HEK293 (cell line): ENCODE measurements around the gene SCFD2.

Source experiments
- CTCF ChIA-PET: fragments of 350-600 bp; formaldehyde crosslinking; extraction: SDS; loops from one replicate; lab custom pipeline; 2021; ENCODE audit warnings: antibody characterized with exemption; lab: Yijun Ruan, JAX
- POLR2A ChIA-PET: fragments of 300-600 bp; formaldehyde crosslinking; extraction: SDS; loops from one replicate; lab custom pipeline; 2020; ENCODE audit warnings: antibody characterized with exemption, inconsistent platforms; lab: Yijun Ruan, JAX
- H3K27ac ChIP-seq: fragments of 200-500 bp; sonication (Bioruptor generic); 2 replicates; pipeline ENCODE4 v1.5.1; 2014; ENCODE audit warnings: low read depth, low read length, control low read depth, inconsistent platforms; ENCODE audit errors: extremely low read depth
- H3K36me3 ChIP-seq, 2 experiments: fragments of 200-500 bp in 1 of 2; sonication (Bioruptor generic) in 1 of 2; 1 replicate in 1 of 2; 2 replicates in 1 of 2; pipeline ENCODE4 v1.5.1; 2014 to 2017; ENCODE audit warnings: inconsistent platforms in 2 of 2, low read length in 2 of 2; ENCODE audit not compliant: control insufficient read depth in 2 of 2, insufficient read depth in 1 of 2
- H3K4me1 ChIP-seq: fragments of 200-500 bp; sonication (Bioruptor generic); 2 replicates; pipeline ENCODE4 v1.5.1; 2014; ENCODE audit warnings: mild to moderate bottlenecking, low read length, inconsistent platforms; ENCODE audit not compliant: control insufficient read depth, insufficient read depth
- H3K4me3 ChIP-seq: 2 replicates; pipeline ENCODE4 v1.5.1; 2011; ENCODE audit warnings: low read depth, mild to moderate bottlenecking, control low read depth, low read length, moderate library complexity
- H3K9me3 ChIP-seq: fragments of 200-500 bp; sonication (Bioruptor generic); 2 replicates; pipeline ENCODE4 v1.5.1; 2014; ENCODE audit warnings: low read depth, low read length, inconsistent platforms; ENCODE audit not compliant: control insufficient read depth, insufficient read depth
- MEIS1 ChIP-seq: sonication (generic); formaldehyde crosslinking; IDR thresholded peaks from 2 replicates; pipeline ENCODE4 v1.8.1; 2022; ENCODE audit warnings: missing genetic modification reagents, mild to moderate bottlenecking, borderline replicate concordance
- OVOL3 ChIP-seq: fragments of 450-650 bp; formaldehyde crosslinking; IDR thresholded peaks from 2 replicates; pipeline ENCODE4 v1.5.1; 2016; ENCODE audit warnings: missing biosample characterization, missing genetic modification characterization
- PRDM4 ChIP-seq: fragments of 450-650 bp; formaldehyde crosslinking; IDR thresholded peaks from 2 replicates; pipeline ENCODE4 v1.5.1; 2017; ENCODE audit warnings: missing biosample characterization, missing genetic modification characterization
- REPIN1 ChIP-seq: fragments of 450-650 bp; formaldehyde crosslinking; IDR thresholded peaks from 2 replicates; pipeline ENCODE4 v1.5.1; 2017; ENCODE audit warnings: missing biosample characterization, missing genetic modification characterization, low read depth
- ZBTB17 ChIP-seq: fragments of 450-650 bp; formaldehyde crosslinking; IDR thresholded peaks from 2 replicates; pipeline ENCODE4 v1.5.1; 2016; ENCODE audit warnings: missing biosample characterization, missing genetic modification characterization
- ZBTB7A ChIP-seq: fragments of 450-650 bp; formaldehyde crosslinking; IDR thresholded peaks from 2 replicates; pipeline ENCODE4 v1.5.1; 2016; ENCODE audit warnings: low read depth, missing biosample characterization, missing genetic modification characterization
- ZEB2 ChIP-seq: fragments of 450-650 bp; formaldehyde crosslinking; IDR thresholded peaks from 2 replicates; pipeline ENCODE4 v1.5.1; 2016; ENCODE audit warnings: missing biosample characterization, missing genetic modification characterization
- ZNF10 ChIP-seq: fragments of 450-650 bp; formaldehyde crosslinking; IDR thresholded peaks from 2 replicates; pipeline ENCODE4 v1.5.1; 2017; ENCODE audit warnings: missing biosample characterization, missing genetic modification characterization
- ZNF16 ChIP-seq: fragments of 450-650 bp; formaldehyde crosslinking; IDR thresholded peaks from 2 replicates; pipeline ENCODE4 v1.5.1; 2016; ENCODE audit warnings: low read depth, missing biosample characterization, missing genetic modification characterization
- ZNF26 ChIP-seq: fragments of 450-650 bp; formaldehyde crosslinking; IDR thresholded peaks from 2 replicates; pipeline ENCODE4 v1.5.1; 2016; ENCODE audit warnings: missing biosample characterization, missing genetic modification characterization
- ZNF335 ChIP-seq: fragments of 450-650 bp; formaldehyde crosslinking; conservative IDR thresholded peaks from 2 replicates; pipeline ENCODE4 v1.5.1; 2016; ENCODE audit warnings: missing biosample characterization, missing genetic modification characterization
- ZNF398 ChIP-seq: fragments of 450-650 bp; formaldehyde crosslinking; IDR thresholded peaks from 2 replicates; pipeline ENCODE4 v1.5.1; 2017; ENCODE audit warnings: missing biosample characterization, missing genetic modification characterization
- ZNF529 ChIP-seq: fragments of 450-650 bp; formaldehyde crosslinking; IDR thresholded peaks from 2 replicates; pipeline ENCODE4 v1.5.1; 2017; ENCODE audit warnings: missing genetic modification characterization, missing biosample characterization; ENCODE audit not compliant: insufficient replicate concordance
- ZNF585B ChIP-seq: fragments of 450-650 bp; formaldehyde crosslinking; IDR thresholded peaks from 2 replicates; pipeline ENCODE4 v1.5.1; 2016; ENCODE audit warnings: missing biosample characterization, missing genetic modification characterization
- ZNF621 ChIP-seq: fragments of 450-650 bp; formaldehyde crosslinking; IDR thresholded peaks from 2 replicates; pipeline ENCODE4 v1.5.1; 2017; ENCODE audit warnings: missing biosample characterization, missing genetic modification characterization
- ZNF660 ChIP-seq: fragments of 450-650 bp; IDR thresholded peaks from 2 replicates; pipeline ENCODE4 v1.5.1; 2018; ENCODE audit warnings: missing biosample characterization, mild to moderate bottlenecking, missing genetic modification characterization
- ZNF692 ChIP-seq: fragments of 450-650 bp; formaldehyde crosslinking; IDR thresholded peaks from 2 replicates; pipeline ENCODE4 v1.5.1; 2016; ENCODE audit warnings: missing biosample characterization, missing genetic modification characterization
- ZXDB ChIP-seq: fragments of 450-650 bp; formaldehyde crosslinking; IDR thresholded peaks from 2 replicates; pipeline ENCODE4 v1.5.1; 2016; ENCODE audit warnings: missing biosample characterization, missing genetic modification characterization
- TF ChIP-seq, protein P1 (sequence below): fragments of 450-650 bp; formaldehyde crosslinking; IDR thresholded peaks from 2 replicates; pipeline ENCODE4 v1.5.1; 2016; ENCODE audit warnings: missing biosample characterization, missing genetic modification characterization, borderline replicate concordance

The SCFD2 gene

GRCh38 chr4:53105313-53105712, 260.5 kb downstream of the SCFD2 start:
- no peaks in the 10 kb centered on the region for H3K9me3 ChIP-seq
- POLR2A ChIA-PET = no interaction called here
- no peak overlapping the region for H3K4me3 ChIP-seq
- CTCF ChIA-PET = interaction anchor here (0.6 to 1.5 kb wide), 2 partner anchors 11 to 372 kb away, joined by 3 to 5 read pairs; no protein-coding TSS in a partner anchor
- H3K4me1 ChIP-seq = no peaks in the 10 kb centered on the region
- H3K27ac ChIP-seq = no peak overlapping the region
- no peaks in the 10 kb centered on the region for H3K36me3 ChIP-seq
- no peak for TF ChIP-seq ZNF335 (tag by site-specific recombination)
- TF ChIP-seq ZNF660 = no peak
- TF ChIP-seq ZNF529 (tag by site-specific recombination) = no peak
- no peak for TF ChIP-seq MEIS1 (CRISPR knock-in tag)

DNA sequence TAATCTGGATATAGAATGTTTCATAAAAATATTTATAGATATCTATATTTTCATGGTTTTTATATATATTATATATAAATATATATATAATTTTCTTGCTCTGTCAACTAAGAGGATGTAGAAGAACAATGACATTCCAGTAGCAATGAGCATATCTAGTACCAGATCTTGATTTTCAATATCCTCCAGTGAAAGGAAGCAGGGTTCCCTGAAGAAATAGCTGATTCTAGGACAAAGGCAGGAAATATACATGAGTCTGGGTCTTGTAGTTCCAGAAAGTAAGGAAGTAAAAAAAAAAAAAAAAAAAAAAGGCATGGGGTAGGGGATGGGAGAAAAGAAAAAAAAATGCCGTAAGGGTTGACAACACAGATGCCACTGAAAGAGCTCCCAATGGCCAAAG, 262.4 kb downstream of the SCFD2 start:
- TF ChIP-seq OVOL3 (tag by site-specific recombination) = no peak
- TF ChIP-seq, protein P1, sequence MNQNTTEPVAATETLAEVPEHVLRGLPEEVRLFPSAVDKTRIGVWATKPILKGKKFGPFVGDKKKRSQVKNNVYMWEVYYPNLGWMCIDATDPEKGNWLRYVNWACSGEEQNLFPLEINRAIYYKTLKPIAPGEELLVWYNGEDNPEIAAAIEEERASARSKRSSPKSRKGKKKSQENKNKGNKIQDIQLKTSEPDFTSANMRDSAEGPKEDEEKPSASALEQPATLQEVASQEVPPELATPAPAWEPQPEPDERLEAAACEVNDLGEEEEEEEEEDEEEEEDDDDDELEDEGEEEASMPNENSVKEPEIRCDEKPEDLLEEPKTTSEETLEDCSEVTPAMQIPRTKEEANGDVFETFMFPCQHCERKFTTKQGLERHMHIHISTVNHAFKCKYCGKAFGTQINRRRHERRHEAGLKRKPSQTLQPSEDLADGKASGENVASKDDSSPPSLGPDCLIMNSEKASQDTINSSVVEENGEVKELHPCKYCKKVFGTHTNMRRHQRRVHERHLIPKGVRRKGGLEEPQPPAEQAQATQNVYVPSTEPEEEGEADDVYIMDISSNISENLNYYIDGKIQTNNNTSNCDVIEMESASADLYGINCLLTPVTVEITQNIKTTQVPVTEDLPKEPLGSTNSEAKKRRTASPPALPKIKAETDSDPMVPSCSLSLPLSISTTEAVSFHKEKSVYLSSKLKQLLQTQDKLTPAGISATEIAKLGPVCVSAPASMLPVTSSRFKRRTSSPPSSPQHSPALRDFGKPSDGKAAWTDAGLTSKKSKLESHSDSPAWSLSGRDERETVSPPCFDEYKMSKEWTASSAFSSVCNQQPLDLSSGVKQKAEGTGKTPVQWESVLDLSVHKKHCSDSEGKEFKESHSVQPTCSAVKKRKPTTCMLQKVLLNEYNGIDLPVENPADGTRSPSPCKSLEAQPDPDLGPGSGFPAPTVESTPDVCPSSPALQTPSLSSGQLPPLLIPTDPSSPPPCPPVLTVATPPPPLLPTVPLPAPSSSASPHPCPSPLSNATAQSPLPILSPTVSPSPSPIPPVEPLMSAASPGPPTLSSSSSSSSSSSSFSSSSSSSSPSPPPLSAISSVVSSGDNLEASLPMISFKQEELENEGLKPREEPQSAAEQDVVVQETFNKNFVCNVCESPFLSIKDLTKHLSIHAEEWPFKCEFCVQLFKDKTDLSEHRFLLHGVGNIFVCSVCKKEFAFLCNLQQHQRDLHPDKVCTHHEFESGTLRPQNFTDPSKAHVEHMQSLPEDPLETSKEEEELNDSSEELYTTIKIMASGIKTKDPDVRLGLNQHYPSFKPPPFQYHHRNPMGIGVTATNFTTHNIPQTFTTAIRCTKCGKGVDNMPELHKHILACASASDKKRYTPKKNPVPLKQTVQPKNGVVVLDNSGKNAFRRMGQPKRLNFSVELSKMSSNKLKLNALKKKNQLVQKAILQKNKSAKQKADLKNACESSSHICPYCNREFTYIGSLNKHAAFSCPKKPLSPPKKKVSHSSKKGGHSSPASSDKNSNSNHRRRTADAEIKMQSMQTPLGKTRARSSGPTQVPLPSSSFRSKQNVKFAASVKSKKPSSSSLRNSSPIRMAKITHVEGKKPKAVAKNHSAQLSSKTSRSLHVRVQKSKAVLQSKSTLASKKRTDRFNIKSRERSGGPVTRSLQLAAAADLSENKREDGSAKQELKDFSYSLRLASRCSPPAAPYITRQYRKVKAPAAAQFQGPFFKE (tag by site-specific recombination) = no peak
- TF ChIP-seq ZNF585B (tag by site-specific recombination) = no peak
- no peak for TF ChIP-seq ZNF692 (tag by site-specific recombination)
- H3K4me1 ChIP-seq = no peaks in the 10 kb centered on the region
- ChIA-PET CTCF (interaction anchor here (1.5 kb wide), 1 partner anchor 13 kb away, joined by 5 read pairs; no protein-coding TSS in a partner anchor), POLR2A (no interaction called here)
- no peaks in the 10 kb centered on the region for H3K36me3 ChIP-seq
- H3K9me3 ChIP-seq = no peaks in the 10 kb centered on the region
- no peak overlapping the region for H3K4me3 ChIP-seq
- H3K27ac ChIP-seq = no peak overlapping the region

- H3K27ac ChIP-seq = no peak overlapping the region
- no peaks in the 10 kb centered on the region for H3K9me3 ChIP-seq
- no peaks in the 10 kb centered on the region for H3K36me3 ChIP-seq
- CTCF ChIA-PET = no interaction called here
- H3K4me1 ChIP-seq = no peaks in the 10 kb centered on the region
- H3K4me3 ChIP-seq = no peak overlapping the region
- POLR2A ChIA-PET = no interaction called here
- TF ChIP-seq ZNF621 (no peak), ZNF10 (tag by site-specific recombination) (no peak), REPIN1 (tag by site-specific recombination) (no peak), ZNF26 (tag by site-specific recombination) (no peak), PRDM4 (tag by site-specific recombination) (no peak), ZNF16 (tag by site-specific recombination) (no peak), ZXDB (tag by site-specific recombination) (no peak), ZEB2 (no peak), ZBTB17 (tag by site-specific recombination) (no peak), ZNF398 (tag by site-specific recombination) (no peak), ZBTB7A (tag by site-specific recombination) (no peak)
These were observed 264.7 kb downstream of the SCFD2 start for GRCh38 chr4:53101191-53101581.
